ENCODE measurements around the gene KRTAP4-2. TPM values are rescaled to one million over a fixed set of nuclear protein-coding genes. Genes with fewer than 3 reads are reported as not detected.
"Not testable (repeated sequence)": the region's sequence is repeated elsewhere in the genome, so short reads cannot be mapped to it uniquely, and the experiment has no call there.

The KRTAP4-2 gene
- total RNA-seq, 1 donor from 2014 or later, result not detected

DNA sequence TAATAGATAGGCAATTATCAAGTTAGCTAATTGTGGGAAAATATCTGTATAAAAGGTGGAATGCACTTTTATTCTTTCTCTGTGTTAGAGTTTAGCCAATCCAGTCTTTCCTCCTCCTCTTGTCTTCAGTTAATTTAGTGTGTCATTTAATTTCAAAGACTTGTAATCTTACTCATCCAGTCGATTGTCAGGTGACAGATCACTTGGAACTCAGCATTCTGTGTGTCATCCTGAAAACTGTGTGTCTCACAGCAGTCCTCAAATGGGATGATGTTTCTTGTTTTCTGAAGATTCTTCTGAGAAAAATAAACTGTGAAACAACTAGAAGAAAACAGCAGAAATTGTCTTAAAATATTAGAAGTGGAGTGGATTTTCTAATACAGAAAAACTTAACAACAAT lies 7.0 kb upstream of the KRTAP4-2 start:
- no peak for DNase-seq (ENCODE audit: low spot score)
- no peak overlapping the region for H3K27ac Mint-ChIP-seq
- no peaks in the 10 kb centered on the region for H3K36me3 Mint-ChIP-seq (ENCODE audit: low read depth)
- no peaks in the 10 kb centered on the region for H3K4me1 Mint-ChIP-seq (ENCODE audit: low read depth)
- H3K9me3 Mint-ChIP-seq, result no peaks in the 10 kb centered on the region
- H3K4me3 Mint-ChIP-seq (ENCODE audit: low read depth), result no peak overlapping the region
- intact Hi-C loops (cut with micrococcal nuclease), result no loop called here
- peaks cover 6% of the 10 kb centered on the region for H3K27me3 Mint-ChIP-seq (ENCODE audit: low read depth)

DNA sequence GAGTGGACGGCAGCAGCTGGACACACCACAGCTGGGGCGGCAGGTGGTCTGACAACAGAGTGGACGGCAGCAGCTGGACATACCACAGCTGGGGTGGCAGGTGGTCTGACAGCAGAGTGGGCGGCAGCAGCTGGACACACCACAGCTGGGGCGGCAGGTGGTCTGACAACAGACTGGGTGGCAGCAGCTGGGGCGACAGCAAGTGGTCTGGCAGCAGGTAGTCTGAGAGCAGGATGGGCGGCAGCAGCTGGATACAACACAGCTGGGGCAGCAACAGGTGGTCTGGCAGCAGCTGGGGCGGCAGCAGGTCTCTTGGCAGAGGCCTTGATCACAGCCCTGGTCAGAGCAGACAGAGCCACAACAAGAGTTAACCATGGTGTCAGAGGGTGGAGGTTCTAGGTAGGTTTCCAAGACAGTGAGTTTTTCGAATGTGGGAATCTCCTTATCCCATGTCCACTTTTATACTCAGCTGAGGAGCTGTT lies 6.5 kb upstream of the KRTAP4-2 start, which contains the start of gene KRTAP4-1:
TSS of gene KRTAP4-1 (minus strand) at position 432 of the 482 bp plus-strand sequence. CDS start at position 375, 57 bp downstream.
- Mint-ChIP-seq H3K4me1 (ENCODE audit: low read depth) (no peaks in the 10 kb centered on the region), H3K4me3 (ENCODE audit: low read depth) (no peak within 1 kb of the TSS), H3K27me3 (ENCODE audit: low read depth) (peaks cover 6% of the 10 kb centered on the region), H3K9me3 (no peaks in the 10 kb centered on the region), H3K36me3 (ENCODE audit: low read depth) (no peaks in the 10 kb centered on the region), H3K27ac (no peak within 1 kb of the TSS)
- intact Hi-C loops (cut with micrococcal nuclease), result no loop called here
- no peak for DNase-seq (ENCODE audit: low spot score)

DNA sequence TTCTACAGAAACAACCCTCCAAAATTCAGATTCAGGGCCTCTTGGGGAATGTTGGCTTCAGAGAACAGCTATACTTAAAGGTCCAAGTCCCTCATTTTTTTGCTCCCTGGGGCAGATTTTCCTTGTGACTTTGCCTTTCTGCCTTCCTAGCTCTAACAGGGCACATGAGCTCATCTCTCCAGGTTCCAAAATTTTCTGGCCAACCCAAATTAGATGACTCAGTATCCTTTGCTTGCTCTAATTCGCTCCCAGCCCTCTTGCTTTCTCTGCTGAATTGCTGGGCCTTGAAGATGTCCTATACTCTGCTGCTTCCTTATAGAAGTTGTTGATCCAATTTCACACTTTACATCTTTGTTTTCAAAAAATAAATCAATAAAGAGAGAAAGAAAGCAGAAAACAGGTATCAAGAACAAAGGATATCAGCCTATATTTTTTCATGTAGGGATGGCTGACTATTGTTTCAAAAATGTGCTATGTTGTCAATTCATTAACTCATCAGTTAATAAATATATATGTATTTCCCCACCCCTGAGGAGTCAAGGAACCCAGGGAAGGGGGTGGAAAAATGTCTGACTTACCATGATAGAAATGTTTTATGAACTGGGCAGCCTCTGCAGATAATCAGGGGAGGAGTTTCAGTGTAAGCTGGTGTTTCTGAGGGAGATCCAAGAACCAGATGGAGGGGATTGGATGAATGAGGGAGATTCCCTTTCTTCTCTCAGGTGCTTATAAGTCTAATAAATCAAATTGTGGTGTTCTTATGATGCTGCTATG lies 1.0 kb upstream of the KRTAP4-2 start:
- H3K27ac Mint-ChIP-seq, result no peak overlapping the region
- no peaks in the 10 kb centered on the region for H3K9me3 Mint-ChIP-seq
- peaks cover 6% of the 10 kb centered on the region for H3K27me3 Mint-ChIP-seq (ENCODE audit: low read depth)
- H3K4me1 Mint-ChIP-seq (ENCODE audit: low read depth), result no peaks in the 10 kb centered on the region
- no peak for DNase-seq (ENCODE audit: low spot score)
- intact Hi-C loops (cut with micrococcal nuclease), result no loop called here
- H3K36me3 Mint-ChIP-seq (ENCODE audit: low read depth), result no peaks in the 10 kb centered on the region
- H3K4me3 Mint-ChIP-seq (ENCODE audit: low read depth), result no peak overlapping the region

DNA sequence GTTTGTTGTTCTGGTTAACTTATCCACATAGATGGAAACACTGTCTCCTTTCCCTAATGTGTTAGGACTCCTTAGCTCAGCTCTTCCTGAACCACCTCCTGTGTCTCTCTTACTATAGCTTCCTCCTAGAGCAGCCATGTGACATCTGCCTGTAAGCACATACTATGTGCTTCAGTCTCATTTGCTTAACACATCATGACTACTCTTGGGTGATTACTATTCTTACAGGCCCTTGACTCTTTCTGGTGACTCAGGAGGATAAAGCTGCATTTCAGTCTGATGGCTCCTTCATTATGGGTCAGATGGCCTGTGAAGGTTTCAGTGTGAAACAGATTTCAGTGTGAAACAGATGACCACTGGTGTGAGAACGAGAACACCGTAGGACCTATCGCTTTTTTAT lies 320 bp upstream of the KRTAP4-2 start:
- no peaks in the 10 kb centered on the region for H3K4me1 Mint-ChIP-seq (ENCODE audit: low read depth)
- H3K4me3 Mint-ChIP-seq (ENCODE audit: low read depth), result no peak overlapping the region
- no peak overlapping the region for H3K27ac Mint-ChIP-seq
- intact Hi-C loops (cut with micrococcal nuclease), result no loop called here
- DNase-seq (ENCODE audit: low spot score), result no peak
- peaks cover 3% of the 10 kb centered on the region for H3K27me3 Mint-ChIP-seq (ENCODE audit: low read depth)
- H3K9me3 Mint-ChIP-seq, result no peaks in the 10 kb centered on the region
- H3K36me3 Mint-ChIP-seq (ENCODE audit: low read depth), result no peaks in the 10 kb centered on the region

DNA sequence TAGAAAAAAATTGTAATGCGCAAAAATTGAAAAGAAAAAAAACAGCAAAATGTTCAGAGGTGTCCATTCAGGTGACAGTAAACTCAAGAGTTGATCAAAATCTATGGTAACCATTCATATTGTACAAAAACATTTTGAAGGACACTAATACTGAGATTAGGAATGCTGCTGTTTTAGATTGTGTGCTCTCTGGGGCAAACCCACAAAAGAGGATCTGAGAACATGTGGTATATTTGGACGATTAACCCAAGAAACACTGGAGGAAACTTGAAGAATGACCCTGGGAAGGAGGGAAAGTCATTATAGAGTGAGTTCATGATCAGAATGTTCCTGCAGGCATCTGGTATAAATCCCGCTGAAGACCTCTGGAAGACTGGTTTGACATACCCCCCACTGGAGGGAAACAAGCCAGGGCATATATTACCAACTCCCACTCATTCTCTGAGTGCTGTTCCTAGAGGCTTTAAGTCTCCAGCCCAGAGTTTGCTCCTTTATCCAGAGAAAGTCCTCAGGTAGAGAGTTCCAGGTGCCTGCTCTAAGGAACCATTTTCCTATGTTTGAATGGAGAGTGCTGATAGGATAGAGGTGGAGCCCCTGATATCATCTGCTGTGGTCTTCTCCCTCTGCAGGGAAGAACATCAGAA lies 1.2 kb downstream of the KRTAP4-2 start:
- Mint-ChIP-seq H3K4me3 (ENCODE audit: low read depth) (no peak overlapping the region), H3K27ac (no peak overlapping the region), H3K36me3 (ENCODE audit: low read depth) (no peaks in the 10 kb centered on the region), H3K4me1 (ENCODE audit: low read depth) (no peaks in the 10 kb centered on the region), H3K9me3 (no peaks in the 10 kb centered on the region), H3K27me3 (ENCODE audit: low read depth) (peaks cover 5% of the 10 kb centered on the region)
- intact Hi-C loops (cut with micrococcal nuclease), result no loop called here
- no peak for DNase-seq (ENCODE audit: low spot score)

DNA sequence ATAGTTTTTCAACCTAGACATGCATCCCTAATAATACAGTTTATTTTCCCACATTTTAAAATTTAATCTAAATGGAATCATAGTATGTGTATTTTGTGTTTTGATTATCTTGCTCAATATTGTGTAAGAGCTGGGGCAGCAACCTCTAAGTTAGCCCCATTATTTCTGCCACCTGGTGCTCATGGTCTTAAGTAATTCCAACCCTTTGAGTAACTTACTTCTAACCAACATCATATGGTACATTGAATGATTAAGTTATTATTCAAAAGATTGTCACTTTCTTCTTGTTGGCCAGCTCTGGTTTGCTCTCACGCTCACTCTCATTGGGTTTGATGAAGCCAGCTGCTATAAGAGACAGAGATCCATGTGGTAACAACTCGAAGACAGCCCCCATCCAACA lies 6.1 kb downstream of the KRTAP4-2 start:
- Mint-ChIP-seq H3K4me1 (ENCODE audit: low read depth) (no peaks in the 10 kb centered on the region), H3K27ac (no peak overlapping the region), H3K27me3 (ENCODE audit: low read depth) (peaks cover 10% of the 10 kb centered on the region), H3K36me3 (ENCODE audit: low read depth) (no peaks in the 10 kb centered on the region), H3K9me3 (no peaks in the 10 kb centered on the region), H3K4me3 (ENCODE audit: low read depth) (no peak overlapping the region)
- intact Hi-C loops (cut with micrococcal nuclease), result no loop called here
- DNase-seq (ENCODE audit: low spot score), result no peak

DNA sequence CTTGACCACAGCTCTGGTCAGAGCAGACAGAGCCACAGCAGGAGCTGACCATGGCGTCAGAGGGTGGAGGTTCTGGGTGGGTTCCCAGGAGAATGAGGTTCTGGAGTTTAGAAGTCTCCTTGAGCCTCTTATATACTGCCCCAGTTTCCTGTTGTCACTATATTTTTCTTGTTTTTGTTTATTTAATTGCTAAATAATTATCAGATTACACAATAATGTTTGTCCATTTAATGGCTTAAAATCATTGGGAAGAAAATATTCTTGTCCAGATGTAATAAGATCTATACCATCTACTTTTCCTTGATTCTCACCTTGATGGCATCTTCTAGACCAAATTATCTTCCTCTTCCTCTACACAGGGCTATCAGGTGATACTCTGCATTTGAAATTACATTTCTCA lies 9.9 kb downstream of the KRTAP4-2 start, which contains the start of gene KRTAP4-3:
TSS of gene KRTAP4-3 (minus strand) at position 101 of the 400 bp plus-strand sequence. CDS start at position 52, 49 bp downstream.
- H3K27ac Mint-ChIP-seq, result no peak within 1 kb of the TSS
- no peak within 1 kb of the TSS for H3K4me3 Mint-ChIP-seq (ENCODE audit: low read depth)
- H3K27me3 Mint-ChIP-seq (ENCODE audit: low read depth), result peaks cover 10% of the 10 kb centered on the region
- H3K36me3 Mint-ChIP-seq (ENCODE audit: low read depth), result no peaks in the 10 kb centered on the region
- no peaks in the 10 kb centered on the region for H3K4me1 Mint-ChIP-seq (ENCODE audit: low read depth)
- no peaks in the 10 kb centered on the region for H3K9me3 Mint-ChIP-seq
- DNase-seq (ENCODE audit: low spot score), result no peak
- intact Hi-C loops (cut with micrococcal nuclease), result no loop called here

DNA sequence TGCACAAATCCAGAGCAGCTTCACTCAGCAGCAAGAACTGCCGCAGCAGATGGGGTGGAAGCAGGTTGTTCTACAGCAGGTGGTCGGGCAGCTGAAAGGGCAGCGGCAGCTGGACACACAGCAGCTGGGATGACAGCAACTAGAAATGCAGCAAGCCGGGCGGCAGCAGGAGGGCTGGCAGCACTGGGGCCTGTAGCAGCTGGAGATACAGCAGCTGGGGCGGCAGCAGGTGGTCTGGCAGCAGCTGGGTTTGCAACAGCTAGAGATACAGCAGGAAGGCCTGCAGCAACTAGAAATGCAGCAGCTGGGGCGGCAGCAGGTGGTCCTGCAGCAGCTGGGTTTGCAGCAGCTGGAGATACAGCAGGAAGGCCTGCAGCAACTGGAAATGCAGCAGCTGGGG lies 10.5 kb downstream of the KRTAP4-2 start:
- H3K4me3 Mint-ChIP-seq (ENCODE audit: low read depth), result no peak overlapping the region
- no peaks in the 10 kb centered on the region for H3K4me1 Mint-ChIP-seq (ENCODE audit: low read depth)
- H3K27ac Mint-ChIP-seq, result no peak overlapping the region
- no peaks in the 10 kb centered on the region for H3K36me3 Mint-ChIP-seq (ENCODE audit: low read depth)
- no peaks in the 10 kb centered on the region for H3K9me3 Mint-ChIP-seq
- intact Hi-C loops (cut with micrococcal nuclease), result no loop called here
- no peak for DNase-seq (ENCODE audit: low spot score)
- peaks cover 12% of the 10 kb centered on the region for H3K27me3 Mint-ChIP-seq (ENCODE audit: low read depth)

DNA sequence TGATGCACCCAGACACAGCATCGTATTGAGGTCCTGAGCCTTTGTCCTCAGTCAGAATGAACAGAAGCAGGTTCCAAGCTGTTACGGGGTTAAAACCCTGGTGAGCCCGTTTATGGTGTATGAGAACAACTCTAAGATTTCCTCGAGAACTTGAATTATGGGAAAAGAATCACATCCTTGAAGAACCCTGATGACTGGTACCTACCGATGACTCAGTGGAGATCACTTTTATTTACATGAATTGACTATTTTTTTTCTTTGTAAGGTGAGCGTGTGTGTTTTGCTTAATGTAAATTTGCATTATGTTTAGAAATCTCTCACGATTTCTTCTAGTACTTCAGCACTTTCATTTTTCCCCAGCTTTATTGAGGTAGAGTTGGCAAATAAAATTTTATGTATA lies 14.2 kb downstream of the KRTAP4-2 start:
- intact Hi-C loops (cut with micrococcal nuclease), result no loop called here

DNA sequence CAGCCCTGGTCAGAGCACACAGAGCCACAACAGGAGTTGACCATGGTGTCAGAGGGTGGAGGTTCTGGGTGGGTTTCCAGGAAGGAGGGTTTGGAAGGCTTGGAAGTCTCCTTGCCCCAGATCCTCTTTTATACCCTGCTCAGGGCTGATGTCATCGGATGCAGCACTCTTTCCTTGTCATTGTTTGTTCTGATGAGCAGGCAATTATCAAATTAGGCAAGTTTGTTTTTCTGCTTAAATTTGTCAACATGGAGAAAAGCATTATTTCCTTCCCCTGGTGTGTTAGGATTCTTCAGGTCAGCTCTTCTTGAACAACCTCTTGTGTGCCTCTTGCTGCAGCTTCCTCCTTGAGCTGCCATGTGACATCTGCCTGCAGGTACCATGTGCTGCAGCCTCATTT lies 17.4 kb downstream of the KRTAP4-2 start, which contains the start of gene KRTAP4-4:
TSS of gene KRTAP4-4 (minus strand) at position 101 of the 400 bp plus-strand sequence. CDS start at position 44, 57 bp downstream.
- H3K27ac Mint-ChIP-seq, result no peak within 1 kb of the TSS
- DNase-seq (ENCODE audit: low spot score), result no peak
- H3K36me3 Mint-ChIP-seq (ENCODE audit: low read depth), result no peaks in the 10 kb centered on the region
- H3K9me3 Mint-ChIP-seq, result no peaks in the 10 kb centered on the region
- H3K27me3 Mint-ChIP-seq (ENCODE audit: low read depth), result peaks cover 13% of the 10 kb centered on the region
- H3K4me1 Mint-ChIP-seq (ENCODE audit: low read depth), result no peaks in the 10 kb centered on the region
- no peak within 1 kb of the TSS for H3K4me3 Mint-ChIP-seq (ENCODE audit: low read depth)
- intact Hi-C loops (cut with micrococcal nuclease), result no loop called here

More for the DNA sequence above, 14.2 kb downstream of the KRTAP4-2 start:
- Mint-ChIP-seq H3K27ac (no peak overlapping the region), H3K4me3 (ENCODE audit: low read depth) (no peak overlapping the region), H3K36me3 (ENCODE audit: low read depth) (no peaks in the 10 kb centered on the region), H3K4me1 (ENCODE audit: low read depth) (no peaks in the 10 kb centered on the region), H3K27me3 (ENCODE audit: low read depth) (peaks cover 8% of the 10 kb centered on the region), H3K9me3 (no peaks in the 10 kb centered on the region)
- no peak for DNase-seq (ENCODE audit: low spot score)

DNA sequence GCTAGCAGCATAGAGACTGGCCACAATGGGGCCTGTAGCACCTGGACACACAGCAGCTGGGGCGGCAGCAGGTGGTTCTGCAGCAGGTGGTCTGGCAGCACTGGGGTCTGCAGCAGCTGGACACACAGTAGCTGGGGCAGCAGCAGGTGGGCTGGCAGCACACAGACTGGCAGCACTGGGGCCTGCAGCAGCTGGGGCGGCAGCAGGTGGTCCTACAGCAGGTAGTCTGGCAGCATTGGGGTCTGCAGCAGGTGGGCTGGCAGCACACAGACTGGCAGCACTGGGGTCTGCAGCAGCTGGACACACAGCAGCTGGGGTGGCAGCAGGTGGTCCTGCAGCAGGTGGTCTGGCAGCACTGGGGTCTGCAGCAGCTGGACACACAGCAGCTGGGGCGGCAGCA lies 17.8 kb downstream of the KRTAP4-2 start:
- H3K4me1 Mint-ChIP-seq (ENCODE audit: low read depth); H3K27ac Mint-ChIP-seq; DNase-seq (ENCODE audit: low spot score); intact Hi-C loops (cut with micrococcal nuclease); H3K36me3 Mint-ChIP-seq (ENCODE audit: low read depth); H3K9me3 Mint-ChIP-seq; H3K4me3 Mint-ChIP-seq (ENCODE audit: low read depth): not testable (repeated sequence)
- peaks cover 13% of the 10 kb centered on the region for H3K27me3 Mint-ChIP-seq (ENCODE audit: low read depth)

DNA sequence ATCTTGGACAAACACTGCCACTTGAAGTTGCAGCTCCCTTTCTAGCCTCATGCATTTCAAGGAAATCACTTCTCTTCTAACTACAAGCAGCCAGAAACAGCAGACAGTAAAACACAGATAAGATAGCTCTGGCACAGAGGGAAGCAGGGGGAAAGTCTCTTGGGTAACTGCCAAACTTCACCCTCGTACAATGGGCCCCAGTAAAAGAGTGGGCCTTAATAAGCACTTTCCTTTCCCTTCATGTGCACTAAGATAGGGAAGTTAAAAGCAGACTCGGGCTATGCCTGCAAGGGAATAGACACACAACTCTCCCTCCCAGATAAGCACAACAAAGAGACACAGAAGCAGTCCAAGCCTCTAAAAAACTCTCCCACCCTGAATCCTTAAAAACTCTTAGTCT lies 24.2 kb downstream of the KRTAP4-2 start:
- Mint-ChIP-seq H3K4me3 (ENCODE audit: low read depth) (no peak overlapping the region), H3K9me3 (no peaks in the 10 kb centered on the region), H3K4me1 (ENCODE audit: low read depth) (no peaks in the 10 kb centered on the region), H3K27me3 (ENCODE audit: low read depth) (peaks cover 15% of the 10 kb centered on the region), H3K27ac (no peak overlapping the region), H3K36me3 (ENCODE audit: low read depth) (no peaks in the 10 kb centered on the region)
- intact Hi-C loops (cut with micrococcal nuclease), result no loop called here
- DNase-seq (ENCODE audit: low spot score), result no peak

DNA sequence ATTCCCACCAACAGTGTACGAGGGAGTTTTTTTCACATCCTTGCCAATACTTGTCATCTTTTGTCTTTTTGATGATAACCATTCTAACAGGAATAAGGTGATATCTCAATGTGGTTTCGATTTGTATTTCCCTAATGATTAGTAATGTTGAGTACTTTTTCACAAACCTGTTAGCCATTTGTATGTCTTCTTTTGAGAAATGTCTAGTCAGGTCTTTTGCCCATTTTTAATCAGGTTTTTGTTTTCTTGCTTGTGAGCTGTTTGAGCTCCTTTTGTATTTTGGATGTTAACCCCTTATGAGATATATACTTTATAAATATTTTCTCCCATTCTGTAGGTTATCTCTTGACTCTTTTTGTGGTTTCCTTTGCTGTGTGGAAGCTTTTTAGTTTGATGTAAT lies 26.5 kb downstream of the KRTAP4-2 start:
- Mint-ChIP-seq H3K27me3 (ENCODE audit: low read depth) (peaks cover 12% of the 10 kb centered on the region), H3K4me1 (ENCODE audit: low read depth) (no peaks in the 10 kb centered on the region), H3K36me3 (ENCODE audit: low read depth) (no peaks in the 10 kb centered on the region), H3K27ac (no peak overlapping the region), H3K9me3 (no peaks in the 10 kb centered on the region), H3K4me3 (ENCODE audit: low read depth) (no peak overlapping the region)
- no peak for DNase-seq (ENCODE audit: low spot score)
- intact Hi-C loops (cut with micrococcal nuclease), result no loop called here
